Measurements from ENCODE around the gene GOSR2. TPM values are rescaled to one million over a fixed set of nuclear protein-coding genes. Genes with fewer than 3 reads are reported as not detected.

The GOSR2 gene
- total and polyA plus RNA-seq, 7 donors, result 21.6 to 47.0 (median 35.0) TPM

DNA sequence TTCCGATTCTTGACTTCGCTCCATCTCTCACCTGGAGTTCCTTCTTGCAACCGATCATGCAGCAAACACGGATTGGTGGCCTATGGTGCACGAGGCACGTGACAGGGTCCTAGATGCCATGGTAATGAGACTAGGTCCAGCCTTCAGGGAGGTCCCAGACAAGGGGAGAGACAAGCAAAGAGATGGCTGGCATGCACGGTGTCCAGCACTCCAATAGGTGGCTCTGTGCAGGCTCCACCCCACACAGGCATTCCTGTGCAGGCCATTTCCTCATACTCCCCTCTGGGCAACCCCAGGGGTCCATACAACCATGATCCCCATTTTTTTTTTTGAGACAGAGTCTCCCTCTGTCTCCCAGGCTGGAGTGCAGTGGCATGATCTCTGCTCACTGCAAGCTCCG lies 40.3 kb upstream of the GOSR2 start:
- H3K4me1 ChIP-seq, result no peaks in the 10 kb centered on the region
- WGBS, 2 donors, result 86 to 91% methylated on average over 8 of the region's 8 CpGs
- intact Hi-C loops (cut with DNase I), result no loop called here
- TF ChIP-seq POLR2AphosphoS5 (IDR thresholded peaks at IDR 0.05), result no peak
- TF ChIP-seq, protein P1, sequence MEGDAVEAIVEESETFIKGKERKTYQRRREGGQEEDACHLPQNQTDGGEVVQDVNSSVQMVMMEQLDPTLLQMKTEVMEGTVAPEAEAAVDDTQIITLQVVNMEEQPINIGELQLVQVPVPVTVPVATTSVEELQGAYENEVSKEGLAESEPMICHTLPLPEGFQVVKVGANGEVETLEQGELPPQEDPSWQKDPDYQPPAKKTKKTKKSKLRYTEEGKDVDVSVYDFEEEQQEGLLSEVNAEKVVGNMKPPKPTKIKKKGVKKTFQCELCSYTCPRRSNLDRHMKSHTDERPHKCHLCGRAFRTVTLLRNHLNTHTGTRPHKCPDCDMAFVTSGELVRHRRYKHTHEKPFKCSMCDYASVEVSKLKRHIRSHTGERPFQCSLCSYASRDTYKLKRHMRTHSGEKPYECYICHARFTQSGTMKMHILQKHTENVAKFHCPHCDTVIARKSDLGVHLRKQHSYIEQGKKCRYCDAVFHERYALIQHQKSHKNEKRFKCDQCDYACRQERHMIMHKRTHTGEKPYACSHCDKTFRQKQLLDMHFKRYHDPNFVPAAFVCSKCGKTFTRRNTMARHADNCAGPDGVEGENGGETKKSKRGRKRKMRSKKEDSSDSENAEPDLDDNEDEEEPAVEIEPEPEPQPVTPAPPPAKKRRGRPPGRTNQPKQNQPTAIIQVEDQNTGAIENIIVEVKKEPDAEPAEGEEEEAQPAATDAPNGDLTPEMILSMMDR (IDR thresholded peaks at IDR 0.05), result no peak
- TF ChIP-seq POLR2A (IDR thresholded peaks at IDR 0.05), result no peak
- no peak for TF ChIP-seq EP300 (IDR thresholded peaks at IDR 0.05)
- H3K36me3 ChIP-seq, result no peaks in the 10 kb centered on the region
- no peak overlapping the region for H3K27ac ChIP-seq
- peaks cover 0 to 32% (median 5%) of the 10 kb centered on the region in 3 donors for H3K27me3 ChIP-seq
- H3K4me3 ChIP-seq, result no peak overlapping the region
- H3K9me3 ChIP-seq, result no peaks in the 10 kb centered on the region
- DNase-seq, result no peak

DNA sequence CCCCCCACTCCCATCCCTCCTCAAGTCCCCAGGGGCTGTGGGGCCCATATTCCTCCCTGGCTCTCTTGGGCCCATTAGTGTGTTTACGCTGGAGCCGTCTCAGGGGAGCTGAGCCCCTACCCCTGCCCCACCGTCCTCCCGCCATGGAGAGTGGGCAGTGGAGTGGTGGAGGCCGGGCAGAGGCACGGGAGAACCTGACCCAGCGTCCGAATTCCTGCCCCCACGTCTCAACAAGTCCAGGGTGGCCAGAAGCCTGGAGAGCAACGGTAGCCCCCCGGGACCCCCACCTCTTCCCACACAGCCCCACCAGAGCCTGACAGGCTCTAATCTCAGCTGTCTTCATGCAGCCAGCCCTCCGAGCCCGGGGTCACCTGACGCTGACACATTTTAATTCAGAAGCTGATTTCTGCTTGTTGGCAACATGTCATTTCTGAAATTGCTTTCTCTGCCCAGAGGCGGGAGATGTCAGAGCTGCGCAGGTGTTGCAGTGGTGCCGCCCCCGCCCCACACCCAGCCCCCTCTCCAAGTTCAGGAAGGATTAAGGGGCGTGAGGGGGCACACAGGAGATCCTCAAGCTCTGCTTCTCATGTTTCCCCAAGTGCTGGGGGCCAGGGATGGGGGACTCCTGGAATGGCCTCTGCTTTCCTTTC lies 39.0 kb upstream of the GOSR2 start:
- Histone ChIP-seq H3K27me3 (peaks cover 0 to 35% (median 5%) of the 10 kb centered on the region in 3 donors), H3K36me3 (no peaks in the 10 kb centered on the region), H3K4me3 (no peak overlapping the region), H3K27ac (no peak overlapping the region), H3K9me3 (no peaks in the 10 kb centered on the region), H3K4me1 (no peaks in the 10 kb centered on the region)
- 69% methylated on average over 19 of the region's 19 CpGs for WGBS, 2 donors
- DNase-seq, result no peak
- intact Hi-C loops (cut with DNase I), result no loop called here
- TF ChIP-seq POLR2A (IDR thresholded peaks at IDR 0.05) (no peak), POLR2AphosphoS5 (IDR thresholded peaks at IDR 0.05) (no peak), EP300 (IDR thresholded peaks at IDR 0.05) (no peak)
- TF ChIP-seq, protein P1 (IDR thresholded peaks at IDR 0.05), result no peak

DNA sequence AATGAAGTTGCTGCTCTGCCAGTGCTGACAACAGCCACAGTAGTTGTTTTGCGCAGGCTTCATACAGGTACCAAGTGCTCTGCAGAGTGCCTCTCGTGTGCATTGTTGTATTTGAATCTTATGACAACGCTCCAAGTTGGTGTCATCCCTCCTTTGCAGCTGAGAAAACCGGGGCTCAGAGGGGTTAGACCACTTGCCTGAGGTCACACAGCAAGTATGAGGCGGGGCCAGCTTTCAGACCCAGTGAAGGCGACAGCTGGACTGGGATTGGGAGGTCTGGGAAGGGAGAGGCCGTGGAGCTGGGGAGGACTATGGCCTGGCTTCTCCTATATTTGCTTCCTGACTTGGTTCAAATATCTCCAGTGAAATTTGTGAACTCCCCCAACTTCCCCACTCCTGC lies 38.4 kb upstream of the GOSR2 start:
- no peak overlapping the region for H3K27ac ChIP-seq
- no peak overlapping the region for H3K4me3 ChIP-seq
- no peaks in the 10 kb centered on the region for H3K4me1 ChIP-seq
- no peak for TF ChIP-seq POLR2A (IDR thresholded peaks at IDR 0.05)
- TF ChIP-seq, protein P1 (IDR thresholded peaks at IDR 0.05), result no peak
- TF ChIP-seq POLR2AphosphoS5 (IDR thresholded peaks at IDR 0.05), result no peak
- TF ChIP-seq EP300 (IDR thresholded peaks at IDR 0.05), result no peak
- H3K9me3 ChIP-seq, result no peaks in the 10 kb centered on the region
- H3K27me3 ChIP-seq, result peaks cover 0 to 35% (median 5%) of the 10 kb centered on the region in 3 donors
- no peak for DNase-seq
- intact Hi-C loops (cut with DNase I), result no loop called here
- 73 to 85% methylated on average over 7 of the region's 7 CpGs for WGBS, 2 donors
- no peaks in the 10 kb centered on the region for H3K36me3 ChIP-seq

DNA sequence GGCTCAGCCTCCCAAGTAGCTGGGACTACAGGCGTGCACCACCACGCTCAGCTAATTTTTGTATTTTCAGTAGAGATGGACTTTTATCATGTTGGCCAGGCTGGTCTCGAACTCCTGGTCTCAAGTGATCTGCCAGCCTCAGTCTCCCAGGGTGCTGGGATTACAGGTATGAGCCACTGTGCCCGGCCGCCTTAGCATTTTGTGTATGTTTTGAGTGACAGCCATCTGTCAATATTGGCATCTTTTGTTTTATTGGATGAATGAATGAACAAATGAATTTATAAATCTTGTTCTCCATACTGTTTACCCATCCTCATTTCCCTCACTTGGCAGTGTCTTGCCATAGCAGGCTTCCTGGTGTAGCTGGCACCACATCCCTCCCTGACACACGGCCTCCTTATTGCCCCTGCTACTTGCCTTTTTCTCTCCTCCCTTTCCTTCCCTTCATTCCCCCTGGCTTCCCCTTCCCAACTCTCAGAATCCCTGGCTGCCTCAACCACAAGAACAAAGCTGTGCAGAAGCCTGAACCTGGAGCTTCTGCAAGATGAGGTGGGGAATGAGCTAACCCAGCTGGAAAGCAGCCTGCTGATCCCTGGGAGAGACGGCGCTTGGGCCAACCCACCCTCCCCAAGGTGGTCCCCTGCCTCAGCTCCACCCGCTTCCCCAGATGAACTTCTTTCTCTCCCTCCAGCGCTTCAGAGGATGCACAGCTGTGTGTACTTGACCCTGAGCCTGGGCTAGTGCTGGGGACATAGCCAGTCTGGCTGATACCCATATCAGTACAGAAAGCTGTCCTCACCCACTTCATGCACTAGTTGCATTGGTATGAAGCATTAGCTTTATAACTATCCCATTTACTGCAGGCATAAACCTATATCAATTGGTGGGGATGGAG lies 37.3 kb upstream of the GOSR2 start:
- Histone ChIP-seq H3K27ac (no peak overlapping the region), H3K27me3 (peaks cover 0 to 40% (median 5%) of the 10 kb centered on the region in 3 donors), H3K4me1 (no peaks in the 10 kb centered on the region), H3K36me3 (no peaks in the 10 kb centered on the region), H3K9me3 (no peaks in the 10 kb centered on the region), H3K4me3 (no peak overlapping the region)
- intact Hi-C loops (cut with DNase I), result no loop called here
- TF ChIP-seq, protein P1 (IDR thresholded peaks at IDR 0.05), result no peak
- TF ChIP-seq POLR2A (IDR thresholded peaks at IDR 0.05), result no peak
- no peak for TF ChIP-seq EP300 (IDR thresholded peaks at IDR 0.05)
- no peak for TF ChIP-seq POLR2AphosphoS5 (IDR thresholded peaks at IDR 0.05)
- 72 to 80% methylated on average over 10 of the region's 10 CpGs for WGBS, 2 donors
- DNase-seq, result no peak

All from sigmoid colon (tissue), 7 donors.